ENCODE data around the gene PCDHGB2.

DNA sequence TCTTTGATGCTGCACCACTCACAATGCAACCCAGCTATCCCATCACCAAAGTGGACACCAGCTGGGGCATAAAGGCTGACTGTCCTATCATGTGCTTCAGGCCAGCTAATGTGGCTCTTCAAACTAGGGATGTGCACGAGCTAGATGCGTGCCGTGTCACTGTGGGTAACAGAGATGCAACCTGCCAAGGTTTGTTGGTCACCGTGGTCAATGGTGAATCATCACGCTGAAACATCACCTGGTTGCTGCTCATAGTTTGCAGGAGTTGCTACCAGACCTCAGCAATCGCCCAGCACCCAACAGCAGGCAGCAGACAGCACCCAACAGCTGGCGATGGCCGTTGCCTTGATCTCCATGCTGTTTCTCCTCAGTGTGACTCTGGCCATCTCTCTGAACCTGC, 31.6 kb upstream of the PCDHGB2 start:
- TF ChIP-seq, protein P1, sequence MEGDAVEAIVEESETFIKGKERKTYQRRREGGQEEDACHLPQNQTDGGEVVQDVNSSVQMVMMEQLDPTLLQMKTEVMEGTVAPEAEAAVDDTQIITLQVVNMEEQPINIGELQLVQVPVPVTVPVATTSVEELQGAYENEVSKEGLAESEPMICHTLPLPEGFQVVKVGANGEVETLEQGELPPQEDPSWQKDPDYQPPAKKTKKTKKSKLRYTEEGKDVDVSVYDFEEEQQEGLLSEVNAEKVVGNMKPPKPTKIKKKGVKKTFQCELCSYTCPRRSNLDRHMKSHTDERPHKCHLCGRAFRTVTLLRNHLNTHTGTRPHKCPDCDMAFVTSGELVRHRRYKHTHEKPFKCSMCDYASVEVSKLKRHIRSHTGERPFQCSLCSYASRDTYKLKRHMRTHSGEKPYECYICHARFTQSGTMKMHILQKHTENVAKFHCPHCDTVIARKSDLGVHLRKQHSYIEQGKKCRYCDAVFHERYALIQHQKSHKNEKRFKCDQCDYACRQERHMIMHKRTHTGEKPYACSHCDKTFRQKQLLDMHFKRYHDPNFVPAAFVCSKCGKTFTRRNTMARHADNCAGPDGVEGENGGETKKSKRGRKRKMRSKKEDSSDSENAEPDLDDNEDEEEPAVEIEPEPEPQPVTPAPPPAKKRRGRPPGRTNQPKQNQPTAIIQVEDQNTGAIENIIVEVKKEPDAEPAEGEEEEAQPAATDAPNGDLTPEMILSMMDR (IDR thresholded peaks at IDR 0.05; ENCODE audit: low read depth, low read length, poor library complexity, severe bottlenecking) = no peak
- no peak for TF ChIP-seq EZH2phosphoT487 (IDR thresholded peaks at IDR 0.05; ENCODE audit: borderline replicate concordance, low read length)

Measured in DOHH2 (cell line).